Parathyroid adenoma (tissue), 2 donors: ENCODE measurements around the gene NAALADL2.

ENCODE experiments used
- H2AFZ ChIP-seq: fragments of 300-600 bp; sonication (generic); one replicate; pipeline ENCODE4 v1.7.0; 2017; ENCODE audit warnings: antibody characterized with exemption, mild to moderate bottlenecking
- H3K27ac ChIP-seq: fragments of 300-600 bp; sonication (generic); one replicate; pipeline ENCODE4 v1.7.0; 2017
- H3K27me3 ChIP-seq: fragments of 300-600 bp; sonication (generic); one replicate; pipeline ENCODE4 v1.7.0; 2017; ENCODE audit warnings: low read length; ENCODE audit not compliant: control insufficient read depth, insufficient read depth
- H3K36me3 ChIP-seq: fragments of 300-600 bp; sonication (generic); one replicate; pipeline ENCODE4 v1.7.0; 2017; ENCODE audit warnings: low read length; ENCODE audit not compliant: control insufficient read depth, insufficient read depth
- H3K4me1 ChIP-seq: fragments of 300-600 bp; sonication (generic); one replicate; pipeline ENCODE4 v1.7.0; 2017; ENCODE audit warnings: control low read depth
- H3K4me2 ChIP-seq: fragments of 300-600 bp; sonication (generic); one replicate; pipeline ENCODE4 v1.7.0; 2017; ENCODE audit warnings: low read length
- H3K4me3 ChIP-seq: fragments of 300-600 bp; sonication (generic); one replicate; pipeline ENCODE4 v1.7.0; 2017; ENCODE audit warnings: low read depth, low read length
- H3K79me2 ChIP-seq: fragments of 300-600 bp; sonication (generic); one replicate; pipeline ENCODE4 v1.7.0; 2017; ENCODE audit warnings: control low read depth
- H3K9ac ChIP-seq: fragments of 300-600 bp; sonication (generic); one replicate; pipeline ENCODE4 v1.7.0; 2017; ENCODE audit warnings: mild to moderate bottlenecking
- H3K9me3 ChIP-seq: fragments of 300-600 bp; sonication (generic); one replicate; pipeline ENCODE4 v1.7.0; 2017; ENCODE audit warnings: low read length; ENCODE audit not compliant: control insufficient read depth
- TF ChIP-seq, protein P1 (sequence below): fragments of 300-600 bp; sonication (generic); IDR thresholded peaks from one replicate; pipeline ENCODE4 v1.7.0; 2017; ENCODE audit warnings: antibody characterized with exemption, mild to moderate bottlenecking
- donor health status: primary hyperparathyroidism.

Gene NAALADL2

GRCh38 chr3:175094344-175094743 lies 235.2 kb downstream of the NAALADL2 start:
- Histone ChIP-seq H3K4me1 (no peaks in the 10 kb centered on the region), H3K27ac (no peak overlapping the region), H2AFZ (no peak overlapping the region), H3K9me3 (no peaks in the 10 kb centered on the region), H3K79me2 (no peaks in the 10 kb centered on the region), H3K36me3 (no peaks in the 10 kb centered on the region), H3K4me2 (no peak overlapping the region), H3K9ac (no peak overlapping the region), H3K4me3 (no peak overlapping the region), H3K27me3 (no peaks in the 10 kb centered on the region)
- TF ChIP-seq, protein P1, sequence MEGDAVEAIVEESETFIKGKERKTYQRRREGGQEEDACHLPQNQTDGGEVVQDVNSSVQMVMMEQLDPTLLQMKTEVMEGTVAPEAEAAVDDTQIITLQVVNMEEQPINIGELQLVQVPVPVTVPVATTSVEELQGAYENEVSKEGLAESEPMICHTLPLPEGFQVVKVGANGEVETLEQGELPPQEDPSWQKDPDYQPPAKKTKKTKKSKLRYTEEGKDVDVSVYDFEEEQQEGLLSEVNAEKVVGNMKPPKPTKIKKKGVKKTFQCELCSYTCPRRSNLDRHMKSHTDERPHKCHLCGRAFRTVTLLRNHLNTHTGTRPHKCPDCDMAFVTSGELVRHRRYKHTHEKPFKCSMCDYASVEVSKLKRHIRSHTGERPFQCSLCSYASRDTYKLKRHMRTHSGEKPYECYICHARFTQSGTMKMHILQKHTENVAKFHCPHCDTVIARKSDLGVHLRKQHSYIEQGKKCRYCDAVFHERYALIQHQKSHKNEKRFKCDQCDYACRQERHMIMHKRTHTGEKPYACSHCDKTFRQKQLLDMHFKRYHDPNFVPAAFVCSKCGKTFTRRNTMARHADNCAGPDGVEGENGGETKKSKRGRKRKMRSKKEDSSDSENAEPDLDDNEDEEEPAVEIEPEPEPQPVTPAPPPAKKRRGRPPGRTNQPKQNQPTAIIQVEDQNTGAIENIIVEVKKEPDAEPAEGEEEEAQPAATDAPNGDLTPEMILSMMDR = no peak

- no peaks in the 10 kb centered on the region for H3K36me3 ChIP-seq
- no peaks in the 10 kb centered on the region for H3K27me3 ChIP-seq
- TF ChIP-seq, protein P1 = no peak
- H3K79me2 ChIP-seq = no peaks in the 10 kb centered on the region
- H3K9ac ChIP-seq = no peak overlapping the region
- H3K4me2 ChIP-seq = no peak overlapping the region
- no peaks in the 10 kb centered on the region for H3K4me1 ChIP-seq
- H3K4me3 ChIP-seq = no peak overlapping the region
- H3K27ac ChIP-seq = no peak overlapping the region
- no peaks in the 10 kb centered on the region for H3K9me3 ChIP-seq
- no peak overlapping the region for H2AFZ ChIP-seq
These were observed 239.5 kb downstream of the NAALADL2 start for GRCh38 chr3:175098644-175099043.

GRCh38 chr3:175102161-175102560 lies 243.0 kb downstream of the NAALADL2 start:
- H3K27ac ChIP-seq = no peak overlapping the region
- no peak overlapping the region for H2AFZ ChIP-seq
- TF ChIP-seq, protein P1 = no peak
- no peak overlapping the region for H3K9ac ChIP-seq
- H3K79me2 ChIP-seq = no peaks in the 10 kb centered on the region
- H3K9me3 ChIP-seq = no peaks in the 10 kb centered on the region
- H3K4me1 ChIP-seq = no peaks in the 10 kb centered on the region
- no peaks in the 10 kb centered on the region for H3K36me3 ChIP-seq
- H3K27me3 ChIP-seq = no peaks in the 10 kb centered on the region
- H3K4me2 ChIP-seq = no peak overlapping the region
- H3K4me3 ChIP-seq = no peak overlapping the region

GRCh38 chr3:175103298-175103697 lies 244.2 kb downstream of the NAALADL2 start:
- no peaks in the 10 kb centered on the region for H3K4me1 ChIP-seq
- H3K4me2 ChIP-seq = no peak overlapping the region
- no peak overlapping the region for H3K4me3 ChIP-seq
- TF ChIP-seq, protein P1 = no peak
- H3K79me2 ChIP-seq = no peaks in the 10 kb centered on the region
- no peak overlapping the region for H3K27ac ChIP-seq
- no peak overlapping the region for H2AFZ ChIP-seq
- no peaks in the 10 kb centered on the region for H3K9me3 ChIP-seq
- H3K36me3 ChIP-seq = no peaks in the 10 kb centered on the region
- no peak overlapping the region for H3K9ac ChIP-seq
- no peaks in the 10 kb centered on the region for H3K27me3 ChIP-seq

GRCh38 chr3:175105066-175105465 lies 245.9 kb downstream of the NAALADL2 start:
- Histone ChIP-seq H3K9ac (no peak overlapping the region), H3K27ac (no peak overlapping the region), H3K79me2 (no peaks in the 10 kb centered on the region), H3K4me2 (no peak overlapping the region), H3K9me3 (no peaks in the 10 kb centered on the region), H2AFZ (no peak overlapping the region), H3K4me3 (no peak overlapping the region), H3K36me3 (no peaks in the 10 kb centered on the region), H3K4me1 (no peaks in the 10 kb centered on the region), H3K27me3 (no peaks in the 10 kb centered on the region)
- TF ChIP-seq, protein P1 = no peak
